ENCODE data around the gene F5.

The F5 gene

GRCh38 chr1:169523904-169524303 is 62.4 kb downstream of the F5 start:
- no peak for DNase-seq (ENCODE audit: extremely low spot score)
- TF ChIP-seq L3MBTL2 (conservative IDR thresholded peaks at IDR 0.05) = no peak
- CTCF ChIA-PET = no interaction called here
- POLR2A ChIA-PET = interaction anchor here (0.5 kb wide), 1 partner anchor 38 kb away, joined by 3 read pairs; the partner anchor contains the start of gene SLC19A2

GRCh38 chr1:169521226-169521625 is 65.1 kb downstream of the F5 start:
- POLR2A ChIA-PET = interaction anchor here (1.5 kb wide), 1 partner anchor 35 kb away, joined by 3 read pairs; the partner anchor contains the start of gene SLC19A2
- no peak for DNase-seq (ENCODE audit: extremely low spot score)
- TF ChIP-seq FOXK2 (IDR thresholded peaks at IDR 0.05) (no peak), FOXM1 (IDR thresholded peaks at IDR 0.05; ENCODE audit: borderline replicate concordance) (no peak), L3MBTL2 (conservative IDR thresholded peaks at IDR 0.05) (no peak), LEF1 (IDR thresholded peaks at IDR 0.05; ENCODE audit: borderline replicate concordance) (no peak), HDGF (IDR thresholded peaks at IDR 0.05; ENCODE audit: borderline replicate concordance) (no peak), SP1 (IDR thresholded peaks at IDR 0.05) (no peak), ARNT (IDR thresholded peaks at IDR 0.05) (no peak), PKNOX1 (IDR thresholded peaks at IDR 0.05) (no peak), FOXA1 (IDR thresholded peaks at IDR 0.05) (no peak), SUZ12 (IDR thresholded peaks at IDR 0.05) (no peak), NFRKB (IDR thresholded peaks at IDR 0.05) (no peak), CTBP1 (IDR thresholded peaks at IDR 0.05; ENCODE audit: borderline replicate concordance) (no peak), TARDBP (IDR thresholded peaks at IDR 0.05) (no peak), BHLHE40 (IDR thresholded peaks at IDR 0.05; ENCODE audit: borderline replicate concordance) (no peak), ELF4 (IDR thresholded peaks at IDR 0.05) (no peak), ZNF384 (IDR thresholded peaks at IDR 0.05) (no peak)
- CTCF ChIA-PET = no interaction called here

DNA sequence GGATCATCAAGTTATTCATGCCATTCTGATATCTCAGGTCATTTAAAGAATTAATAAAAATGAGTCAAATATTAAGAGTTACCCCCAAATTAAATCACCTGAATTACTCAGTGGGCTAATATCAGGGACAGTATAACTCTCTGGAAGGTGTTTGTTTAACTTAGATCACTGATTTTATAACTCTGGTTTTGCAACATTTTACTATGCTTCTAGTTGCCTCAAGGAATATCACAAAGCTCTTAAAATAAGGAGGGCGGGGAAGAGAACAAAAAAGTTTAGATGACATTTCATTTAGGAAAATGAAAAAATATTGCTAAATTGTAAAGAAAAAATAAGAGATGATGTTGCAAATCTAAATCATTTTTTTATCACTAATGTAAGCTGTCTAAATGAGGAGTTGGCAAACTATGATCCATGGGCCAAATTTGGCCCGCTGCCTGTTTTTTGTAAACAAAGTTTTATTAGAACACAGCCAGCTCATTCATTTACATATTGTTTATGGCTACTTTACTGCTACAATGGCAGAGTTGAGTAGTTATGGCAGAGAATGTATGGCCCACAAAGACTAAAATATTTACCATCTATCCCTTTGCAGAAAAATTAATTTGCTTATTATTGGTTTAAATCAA is 68.6 kb downstream of the F5 start:
- no peak for TF ChIP-seq CTBP1 (IDR thresholded peaks at IDR 0.05; ENCODE audit: borderline replicate concordance)
- TF ChIP-seq L3MBTL2 (conservative IDR thresholded peaks at IDR 0.05) = no peak
- no peak for TF ChIP-seq TARDBP (IDR thresholded peaks at IDR 0.05)
- no peak for TF ChIP-seq ZNF384 (IDR thresholded peaks at IDR 0.05)
- TF ChIP-seq BHLHE40 (IDR thresholded peaks at IDR 0.05; ENCODE audit: borderline replicate concordance) = no peak
- TF ChIP-seq NFRKB (IDR thresholded peaks at IDR 0.05) = no peak
- no peak for TF ChIP-seq HDGF (IDR thresholded peaks at IDR 0.05; ENCODE audit: borderline replicate concordance)
- TF ChIP-seq FOXK2 (IDR thresholded peaks at IDR 0.05) = no peak
- TF ChIP-seq SUZ12 (IDR thresholded peaks at IDR 0.05) = no peak
- no peak for TF ChIP-seq SP1 (IDR thresholded peaks at IDR 0.05)
- no peak for TF ChIP-seq FOXM1 (IDR thresholded peaks at IDR 0.05; ENCODE audit: borderline replicate concordance)
- no peak for TF ChIP-seq FOXA1 (IDR thresholded peaks at IDR 0.05)
- ChIA-PET CTCF (no interaction called here), POLR2A (no interaction called here)
- no peak for DNase-seq (ENCODE audit: extremely low spot score)

GRCh38 chr1:169515641-169516040 is 70.6 kb downstream of the F5 start:
- ChIA-PET CTCF (no interaction called here), POLR2A (interaction anchor here (1.2 kb wide), 1 partner anchor 30 kb away, joined by 3 read pairs; the partner anchor contains the start of gene SLC19A2)
- no peak for DNase-seq (ENCODE audit: extremely low spot score)
- TF ChIP-seq BHLHE40 (IDR thresholded peaks at IDR 0.05; ENCODE audit: borderline replicate concordance) (no peak), LEF1 (IDR thresholded peaks at IDR 0.05; ENCODE audit: borderline replicate concordance) (no peak), TARDBP (IDR thresholded peaks at IDR 0.05) (no peak), CTBP1 (IDR thresholded peaks at IDR 0.05; ENCODE audit: borderline replicate concordance) (no peak)

DNA sequence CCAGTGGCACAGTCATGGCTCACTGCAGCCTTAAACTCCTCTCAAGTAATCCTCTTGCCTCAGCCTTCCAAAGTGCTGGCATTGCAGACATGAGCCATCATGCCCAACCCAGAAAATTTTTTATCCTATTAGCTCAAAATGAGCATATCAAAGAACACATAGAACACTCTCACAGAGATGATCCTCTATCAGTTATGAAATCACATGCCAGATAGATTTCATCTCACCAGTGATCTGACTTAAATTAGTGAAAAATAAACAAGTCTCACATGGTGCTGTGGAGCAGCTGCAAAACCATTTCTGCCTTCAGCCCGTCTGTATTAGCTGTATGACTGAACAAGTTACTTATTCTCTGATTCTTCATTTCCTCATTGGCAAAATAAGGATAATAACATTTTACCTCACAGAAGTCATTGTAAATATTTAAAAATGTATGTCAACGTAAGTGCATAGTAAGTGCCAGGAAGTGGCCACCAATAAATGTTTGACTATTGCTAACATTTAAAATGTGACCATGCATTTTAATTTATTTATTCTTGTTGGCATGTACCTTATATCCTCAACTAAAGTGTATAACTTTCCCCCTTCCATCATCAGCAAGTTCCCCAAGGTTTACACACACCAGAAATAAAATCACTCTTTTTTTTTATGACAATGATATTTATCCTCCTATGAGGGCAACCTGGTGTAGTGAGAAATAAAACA is 71.6 kb downstream of the F5 start:
- ChIA-PET POLR2A (interaction anchor here (1.2 kb wide), 1 partner anchor 29 kb away, joined by 3 read pairs; the partner anchor contains the start of gene SLC19A2), CTCF (no interaction called here)
- TF ChIP-seq LEF1 (IDR thresholded peaks at IDR 0.05; ENCODE audit: borderline replicate concordance) = no peak
- TF ChIP-seq FOXM1 (IDR thresholded peaks at IDR 0.05; ENCODE audit: borderline replicate concordance) = no peak
- no peak for TF ChIP-seq L3MBTL2 (conservative IDR thresholded peaks at IDR 0.05)
- no peak for DNase-seq (ENCODE audit: extremely low spot score)

DNA sequence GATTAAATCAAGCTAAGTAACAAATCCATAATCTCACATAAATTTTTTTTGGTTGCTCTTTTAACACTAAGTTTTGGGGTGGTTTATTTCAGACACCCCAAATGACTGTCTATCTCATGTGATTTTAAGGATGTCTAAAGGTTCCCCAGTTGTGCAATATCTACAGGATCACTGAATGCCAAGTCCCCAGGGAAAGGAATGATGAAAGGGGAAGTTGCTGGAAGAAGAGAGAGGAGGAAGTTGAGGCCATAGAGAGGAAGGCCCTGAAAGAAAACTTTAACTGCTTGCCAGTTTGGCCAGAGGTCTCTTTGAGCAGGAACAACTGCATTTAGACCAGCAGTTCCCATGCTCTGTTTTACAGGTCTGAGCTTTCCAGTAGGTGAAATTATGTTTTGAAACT is 73.1 kb downstream of the F5 start:
- TF ChIP-seq PKNOX1 (IDR thresholded peaks at IDR 0.05) (no peak), SP1 (IDR thresholded peaks at IDR 0.05) (no peak), CTBP1 (IDR thresholded peaks at IDR 0.05; ENCODE audit: borderline replicate concordance) (no peak), ELF4 (IDR thresholded peaks at IDR 0.05) (no peak), SUZ12 (IDR thresholded peaks at IDR 0.05) (no peak), ARNT (IDR thresholded peaks at IDR 0.05) (no peak), TARDBP (IDR thresholded peaks at IDR 0.05) (no peak), LEF1 (IDR thresholded peaks at IDR 0.05; ENCODE audit: borderline replicate concordance) (no peak), ZNF384 (IDR thresholded peaks at IDR 0.05) (no peak), FOXM1 (IDR thresholded peaks at IDR 0.05; ENCODE audit: borderline replicate concordance) (no peak), NFRKB (IDR thresholded peaks at IDR 0.05) (no peak), BHLHE40 (IDR thresholded peaks at IDR 0.05; ENCODE audit: borderline replicate concordance) (no peak), FOXK2 (IDR thresholded peaks at IDR 0.05) (no peak), HDGF (IDR thresholded peaks at IDR 0.05; ENCODE audit: borderline replicate concordance) (no peak)
- ChIA-PET POLR2A (no interaction called here), CTCF (no interaction called here)
- DNase-seq (ENCODE audit: extremely low spot score) = no peak
